CD4-positive, alpha-beta T cell treated with Interleukin-1 beta for 1 hour (primary cell): ENCODE results near the gene SMURF2.
"Not testable (repeated sequence)": the region's sequence is repeated elsewhere in the genome, so short reads cannot be mapped to it uniquely, and the experiment has no call there.

Experiments used
- DNase-seq, 2 donors: peaks; one replicate each; pipeline ENCODE4 v3.0.0-alpha.2; 2020 to 2022

Gene SMURF2

DNA sequence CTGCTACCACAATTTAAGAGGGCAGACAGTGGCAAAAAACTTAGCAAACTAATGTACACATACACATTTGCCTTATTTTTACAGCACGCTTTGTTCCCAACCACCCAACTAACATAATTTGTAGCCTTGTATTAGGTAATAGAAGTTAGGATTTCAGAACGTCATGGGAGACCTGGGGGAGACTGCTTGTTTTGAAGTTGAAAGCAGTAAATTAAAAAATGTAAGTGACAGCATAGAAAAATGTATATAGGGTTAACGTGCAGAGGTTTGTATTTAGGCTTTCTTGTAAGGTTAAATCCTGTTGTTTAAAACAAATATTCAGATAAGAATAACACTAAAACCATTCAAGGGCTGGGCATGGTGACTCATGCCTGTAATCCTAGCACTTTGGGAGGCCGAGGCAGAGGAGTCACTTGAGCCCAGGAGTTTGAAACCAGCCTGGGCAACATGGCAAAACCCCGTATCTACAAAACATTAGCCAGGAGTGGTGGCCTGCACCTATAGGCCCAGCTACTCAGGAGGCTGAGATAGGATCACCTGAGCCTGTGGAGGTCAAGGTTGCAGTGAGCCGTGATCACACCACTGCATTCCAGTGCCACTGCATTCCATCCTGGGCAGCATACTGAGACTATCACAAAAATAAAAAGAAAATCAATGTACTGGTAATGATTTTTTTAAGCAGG, 2.3 kb upstream of the SMURF2 start:
- not testable (repeated sequence) for DNase-seq

DNA sequence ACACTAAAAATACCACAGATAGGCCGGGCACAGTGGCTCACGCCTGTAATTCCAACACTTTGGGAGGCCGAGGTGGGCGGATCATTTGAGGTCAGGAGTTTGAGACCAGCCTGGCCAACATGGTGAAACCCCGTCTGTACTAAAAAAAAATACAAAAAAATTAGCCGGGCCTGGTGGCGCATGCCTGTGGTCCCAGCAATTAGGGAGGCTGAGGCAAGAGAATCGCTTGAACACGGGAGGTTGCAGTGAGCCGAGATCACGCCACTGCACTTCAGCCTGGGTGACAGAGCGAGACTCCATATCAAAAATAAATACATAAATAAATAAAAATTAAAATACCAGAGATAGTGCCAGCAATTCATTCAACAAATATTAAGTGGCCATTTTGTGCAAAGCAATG, 1.7 kb upstream of the SMURF2 start:
- DNase-seq = not testable (repeated sequence)

DNA sequence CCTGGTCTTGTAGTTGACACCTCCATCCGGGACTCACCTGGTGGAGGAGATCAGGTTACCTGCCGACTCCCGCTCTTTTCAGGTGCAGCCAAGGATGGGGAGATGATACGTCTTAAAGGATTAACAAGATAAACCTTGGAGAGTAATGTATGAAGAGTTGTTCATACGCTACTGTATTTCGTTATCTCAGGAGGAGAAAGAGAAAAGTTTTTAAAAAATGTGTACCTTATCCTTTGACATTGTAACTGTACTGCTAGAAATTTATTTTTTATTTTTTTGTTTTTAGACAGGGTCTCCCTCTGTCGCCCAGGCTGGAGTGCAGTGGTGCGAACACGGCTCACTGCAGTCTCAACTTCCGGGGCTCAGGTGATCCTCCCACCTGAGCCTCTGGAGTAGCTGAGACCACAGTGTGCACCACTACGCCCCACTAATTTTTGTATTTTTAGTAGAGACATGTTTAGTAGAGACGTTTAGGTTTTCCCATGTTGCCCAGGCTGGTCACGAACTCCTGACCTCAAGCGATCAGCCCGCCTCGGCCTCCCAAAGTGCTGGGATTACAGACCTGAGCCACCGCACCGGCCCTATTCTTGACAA, 764 bp upstream of the SMURF2 start:
- no peak for DNase-seq

- no peak for DNase-seq
These were observed 456 bp downstream of the SMURF2 start for GRCh38 chr17:64661726-64661975.

DNA sequence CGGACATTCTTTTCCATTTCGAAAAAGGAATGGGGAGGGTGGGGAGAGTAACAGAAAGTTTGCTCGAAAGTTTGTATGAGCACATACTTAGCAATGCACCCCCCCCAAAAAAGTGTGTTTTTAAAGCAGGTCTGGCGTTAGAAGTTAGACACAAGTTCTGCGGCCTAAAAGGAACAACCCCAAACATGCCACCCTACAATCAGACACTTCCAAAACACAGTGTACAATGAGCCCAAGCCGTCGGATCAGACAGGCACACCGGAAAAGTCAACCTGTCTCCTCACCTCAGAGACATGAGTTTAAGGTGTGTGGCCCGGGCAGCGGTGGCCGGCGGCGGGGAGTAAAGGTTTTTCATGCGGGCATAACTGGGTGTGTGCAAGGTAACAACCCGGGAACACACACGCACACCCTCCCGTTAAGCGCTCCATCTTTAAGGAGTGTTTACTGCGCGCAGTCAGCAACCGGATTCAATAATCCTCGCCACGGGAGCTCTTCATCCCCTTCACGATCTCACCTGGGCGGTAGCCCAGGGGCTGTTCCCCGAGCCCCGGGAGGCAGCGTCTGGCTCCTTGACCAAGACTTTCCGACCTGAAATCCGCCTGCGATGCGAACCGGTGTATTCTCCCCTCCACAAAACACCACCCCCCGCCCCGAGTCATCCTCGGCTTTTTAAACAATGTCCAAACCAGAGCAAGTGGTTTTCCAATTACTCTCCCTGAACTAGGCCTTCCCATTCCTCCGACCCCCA, 955 bp downstream of the SMURF2 start:
- peak; percentile 1 to 25 for DNase-seq

DNA sequence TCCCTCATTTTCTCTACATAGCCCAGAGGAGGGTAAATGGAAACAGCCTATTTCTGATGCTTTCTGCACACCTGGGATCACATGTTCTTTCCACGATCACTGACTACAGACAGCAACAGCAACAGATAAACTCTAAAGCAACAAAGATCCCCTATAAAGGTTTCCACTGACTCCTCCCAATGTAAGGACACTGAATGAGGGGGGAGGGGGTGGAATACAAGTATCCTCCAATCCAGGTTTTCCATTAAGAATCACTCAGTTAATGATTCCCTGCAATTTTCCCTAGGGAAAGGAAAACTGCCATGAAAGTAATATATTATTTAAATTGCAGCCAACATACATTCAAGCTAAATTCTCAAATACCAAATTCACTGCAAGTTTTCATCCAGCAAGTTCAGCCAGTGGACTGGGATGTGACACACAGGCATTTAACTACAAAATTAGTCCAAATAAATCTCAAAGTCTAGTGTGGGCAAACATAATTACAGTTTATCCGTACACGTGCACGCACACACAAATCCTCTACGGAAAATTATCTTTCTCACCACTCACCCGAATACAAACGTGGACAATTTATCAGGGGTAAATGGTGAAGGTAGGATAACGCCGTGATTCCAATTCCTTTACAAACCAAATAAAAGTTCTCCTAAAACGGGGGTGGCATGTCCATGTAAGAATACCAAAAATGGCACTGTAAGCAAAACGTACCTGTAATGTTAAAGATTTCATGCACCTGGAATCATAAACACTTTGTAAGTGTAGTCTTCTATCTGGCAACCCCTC, 1.7 kb downstream of the SMURF2 start:
- DNase-seq = peak in 1 of 2 donors; percentile 16

- no peak for DNase-seq
These were observed 3.2 kb downstream of the SMURF2 start for GRCh38 chr17:64658931-64659330.

DNA sequence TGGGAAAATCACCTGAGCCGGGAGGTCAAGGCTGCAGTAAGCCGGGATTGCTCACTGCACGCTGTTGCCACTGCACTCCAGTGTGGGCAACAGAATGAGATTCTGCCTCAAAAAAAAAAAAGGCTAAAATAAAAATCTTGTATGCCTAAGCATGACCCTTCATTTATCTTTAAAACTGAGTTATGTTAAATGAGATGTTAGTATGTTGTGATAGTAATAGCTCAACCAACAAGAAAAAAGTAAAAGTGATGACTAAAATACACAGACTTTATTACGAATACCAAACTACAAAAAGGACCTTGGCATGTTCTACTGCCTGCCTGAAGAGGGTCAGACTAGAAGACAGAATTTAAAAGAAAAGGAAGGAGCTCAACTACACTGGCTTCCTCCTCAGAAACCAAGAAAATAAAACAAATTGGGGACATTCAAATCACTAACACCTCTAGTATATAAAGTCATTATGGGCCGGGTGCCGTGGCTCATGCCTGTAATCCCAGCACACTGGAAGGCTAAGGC, 4.4 kb downstream of the SMURF2 start:
- no peak for DNase-seq

GRCh38 chr17:64655704-64656103, 6.4 kb downstream of the SMURF2 start:
- no peak for DNase-seq

DNA sequence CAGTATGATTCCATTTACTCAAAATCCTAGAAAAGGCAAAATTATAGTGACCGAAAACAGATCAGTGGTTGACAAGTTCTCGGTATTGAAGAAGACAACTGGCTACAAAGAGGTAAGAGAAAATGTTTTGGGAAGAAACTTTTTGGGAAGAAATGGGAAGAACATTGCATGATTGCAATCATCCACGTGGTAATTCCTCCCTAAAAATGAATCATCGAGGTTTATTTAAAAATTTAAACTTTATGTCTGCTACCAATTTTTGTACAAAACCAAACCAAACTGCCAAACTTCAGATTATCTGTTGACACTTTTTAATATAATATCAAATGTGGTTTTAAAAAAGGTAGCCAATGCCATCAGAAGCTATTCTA, 8.1 kb downstream of the SMURF2 start:
- no peak for DNase-seq

- no peak for DNase-seq
These were observed 8.7 kb downstream of the SMURF2 start for GRCh38 chr17:64653325-64653984.

- no peak for DNase-seq
These were observed 10.2 kb downstream of the SMURF2 start for GRCh38 chr17:64651889-64652288.

DNA sequence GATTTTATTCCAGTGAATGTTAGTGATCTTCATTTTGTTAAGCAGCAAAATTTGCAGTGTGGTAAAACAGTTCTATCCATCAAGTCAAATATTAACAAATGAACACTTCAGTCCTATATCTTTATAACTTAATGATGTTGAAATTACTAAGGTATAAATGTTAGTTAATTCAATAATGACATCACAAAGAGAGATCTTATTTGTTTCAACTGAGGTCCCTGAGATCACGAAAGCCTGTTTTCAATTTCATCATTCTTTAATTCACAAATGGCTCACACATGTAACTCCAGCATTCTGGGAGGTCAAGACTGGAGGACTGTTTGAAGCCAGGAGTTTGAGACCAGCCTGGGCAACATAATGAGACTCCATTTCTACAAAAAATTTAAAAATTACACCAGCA, 13.9 kb downstream of the SMURF2 start:
- no peak for DNase-seq

- no peak for DNase-seq
These were observed 14.3 kb downstream of the SMURF2 start for GRCh38 chr17:64647817-64648216.

DNA sequence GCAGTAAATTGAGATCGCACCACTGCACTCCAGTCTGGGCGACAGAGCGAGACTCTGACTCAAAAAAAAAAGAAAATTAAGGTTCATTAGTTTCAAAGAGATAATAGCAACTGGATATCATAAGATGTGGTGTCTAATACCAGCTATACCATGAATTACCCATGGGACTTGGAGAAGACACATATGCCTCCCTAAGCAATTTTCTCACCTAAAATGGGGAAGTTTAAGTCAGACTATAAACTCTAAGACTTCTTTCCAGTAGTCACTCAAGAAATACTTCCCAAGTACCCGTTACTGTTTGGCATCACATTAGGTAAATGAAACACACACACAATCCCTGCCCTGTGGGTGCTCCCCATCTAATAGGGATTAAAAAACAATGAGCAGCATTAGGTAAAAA, 22.6 kb downstream of the SMURF2 start:
- DNase-seq = no peak

DNA sequence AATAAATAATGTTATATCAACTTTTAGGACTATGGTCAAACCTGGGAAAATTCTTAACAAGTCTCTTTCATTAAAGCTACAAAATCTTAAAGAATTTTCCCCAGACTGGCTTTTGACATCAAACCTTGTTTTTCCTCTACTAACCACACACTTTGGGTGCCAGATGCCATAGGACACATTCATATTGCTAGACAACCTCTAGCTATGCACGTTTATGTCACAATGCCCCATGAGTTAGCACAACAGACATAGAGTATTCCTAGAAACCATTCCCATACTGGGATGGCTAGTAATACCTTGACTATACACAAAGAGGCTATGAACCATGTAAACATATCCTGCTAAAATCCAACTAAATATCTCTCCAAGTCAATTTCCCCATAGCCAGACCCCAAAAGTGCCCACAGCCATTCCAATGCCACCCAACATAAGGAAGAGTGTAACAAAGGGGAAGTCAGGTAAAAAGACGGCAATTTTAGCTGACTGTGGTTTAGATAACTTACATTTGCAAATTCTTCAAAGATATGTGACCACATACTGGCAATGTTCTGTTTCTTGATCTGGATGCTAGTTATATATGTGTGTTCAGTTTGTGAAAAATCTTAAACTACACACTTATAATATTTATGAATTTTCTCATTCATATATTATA, 23.4 kb downstream of the SMURF2 start:
- DNase-seq = no peak

- DNase-seq = no peak
These were observed 26.3 kb downstream of the SMURF2 start for GRCh38 chr17:64635647-64636305.

DNA sequence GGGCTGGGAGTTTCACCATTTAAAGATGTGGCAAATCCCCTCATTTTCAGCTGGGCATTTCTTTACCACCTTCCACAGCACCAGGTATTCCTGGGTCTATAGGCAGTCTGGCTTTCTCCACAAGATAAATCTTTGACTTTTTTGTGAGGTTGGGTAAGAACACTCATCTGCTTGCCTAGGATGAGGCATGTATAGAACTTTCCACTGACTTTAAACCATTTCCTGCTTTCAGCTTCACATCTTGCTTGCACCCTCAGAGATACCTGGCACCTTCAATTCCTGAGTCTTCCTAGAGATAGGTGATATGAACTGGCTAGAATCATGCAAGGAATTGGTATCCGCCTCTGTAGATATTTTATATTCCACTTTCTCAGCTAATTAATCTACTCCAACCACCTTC, 27.9 kb downstream of the SMURF2 start:
- DNase-seq = no peak

DNA sequence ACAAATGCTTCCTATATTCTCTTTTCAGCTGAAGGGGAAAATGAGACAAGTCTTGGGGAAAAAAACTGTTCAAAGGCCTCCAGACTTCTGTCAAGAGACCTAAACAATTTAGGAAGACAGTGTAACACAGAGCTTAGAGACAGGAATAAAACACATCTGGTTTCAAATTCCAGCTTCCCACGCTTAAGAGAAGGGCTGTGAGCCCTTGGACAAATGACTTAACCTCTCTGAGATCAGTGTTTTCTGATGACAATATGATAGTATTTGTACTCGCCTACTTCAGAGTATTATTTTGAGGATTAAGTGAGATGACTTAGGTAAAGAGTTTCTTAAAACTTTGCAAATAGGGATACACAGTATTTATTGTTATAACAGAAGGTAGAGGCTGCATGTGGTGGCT, 29.5 kb downstream of the SMURF2 start:
- DNase-seq = no peak

DNA sequence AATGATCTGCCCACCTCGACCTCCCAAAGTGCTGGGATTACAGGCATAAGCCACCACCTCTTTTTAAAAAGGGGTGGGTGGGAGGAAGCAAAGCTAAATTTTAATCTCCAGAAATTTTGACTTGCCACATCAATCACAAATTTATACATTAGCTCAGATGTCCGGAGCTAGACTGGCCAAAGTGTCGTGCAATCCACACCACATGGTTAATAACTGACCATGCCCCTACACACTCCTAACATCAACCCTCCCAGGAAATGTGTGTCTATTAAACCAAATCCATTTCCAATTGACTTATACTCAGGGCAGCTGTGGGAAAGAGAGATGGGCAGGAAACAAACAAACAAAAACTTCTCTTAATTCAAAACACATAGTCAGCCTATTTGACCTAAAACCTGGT, 29.9 kb downstream of the SMURF2 start:
- no peak for DNase-seq

DNA sequence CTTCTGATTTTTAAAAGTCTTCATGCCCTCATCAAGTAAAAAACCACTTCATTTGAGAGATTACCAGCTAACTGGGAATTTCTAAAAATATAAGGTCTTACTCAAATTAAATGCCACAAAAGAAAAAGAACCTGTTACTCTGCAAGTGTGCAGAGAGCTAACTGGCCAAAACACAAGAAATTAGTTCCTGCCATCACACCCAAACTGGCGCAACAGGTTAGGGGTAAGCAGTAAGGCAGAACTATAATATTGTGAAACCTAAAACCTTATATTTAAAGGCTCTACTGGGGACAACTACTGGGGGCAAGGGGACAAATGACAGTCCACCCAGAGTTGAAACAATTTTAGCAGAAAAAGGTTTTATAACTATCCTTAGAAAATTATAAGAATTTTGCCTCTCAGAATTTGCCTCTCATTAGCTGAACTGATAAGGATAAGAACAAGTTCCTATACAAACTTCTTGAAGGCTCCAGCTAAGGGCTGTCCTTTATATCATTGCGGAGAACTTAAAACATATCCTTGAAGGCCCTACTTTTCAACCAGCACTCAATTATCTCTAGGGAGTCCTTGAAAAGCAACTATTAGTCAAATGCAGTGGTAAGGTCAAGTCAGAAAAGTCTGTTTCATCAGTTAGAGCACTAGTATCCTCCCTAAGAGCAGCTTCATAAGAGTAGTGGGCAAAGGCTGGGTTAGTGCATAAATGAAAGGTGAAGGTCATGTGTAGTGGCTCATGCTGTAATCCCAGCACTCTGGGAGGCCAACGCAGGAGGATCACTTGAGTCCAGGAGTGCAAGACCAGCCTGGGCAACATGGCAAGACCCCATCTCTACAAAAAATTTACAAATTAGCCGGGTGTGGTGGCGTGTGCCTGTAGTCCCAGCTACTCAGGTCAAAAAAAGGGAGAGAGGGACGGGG, 31.5 kb downstream of the SMURF2 start:
- DNase-seq = no peak
